Embryonic facial prominence (tissue), 1 donor: ENCODE data around the gene IFNGR2.
"Not testable (repeated sequence)": the region's sequence is repeated elsewhere in the genome, so short reads cannot be mapped to it uniquely, and the experiment has no call there.

Source experiments
- DNase-seq: peaks from one replicate; pipeline ENCODE4 v3.0.0-alpha.2; 2016; ENCODE audit errors: extremely low spot score

Gene IFNGR2

GRCh38 chr21:33403128-33403785 lies at the start of gene IFNGR2:
Gene IFNGR2 (plus strand): TSS chr21:33403413. CDS start chr21:33403544, 131 bp downstream.
- no peak for DNase-seq

- no peak for DNase-seq
Measured at GRCh38 chr21:33355355-33355754, 47.9 kb upstream of the IFNGR2 start.

- DNase-seq = no peak
Measured at GRCh38 chr21:33355996-33356395, 47.2 kb upstream of the IFNGR2 start.

- no peak for DNase-seq
Measured at GRCh38 chr21:33357177-33357576, 46.0 kb upstream of the IFNGR2 start.

- DNase-seq = no peak
Measured at GRCh38 chr21:33359446-33359845, 43.8 kb upstream of the IFNGR2 start.

- DNase-seq = no peak
Measured at GRCh38 chr21:33360281-33360680, 42.9 kb upstream of the IFNGR2 start.

- DNase-seq = no peak
Measured at GRCh38 chr21:33360881-33361602, 42.2 kb upstream of the IFNGR2 start.

GRCh38 chr21:33362044-33362555 lies 41.1 kb upstream of the IFNGR2 start:
- no peak for DNase-seq

GRCh38 chr21:33363911-33364609 lies 39.2 kb upstream of the IFNGR2 start:
- DNase-seq = not testable (repeated sequence)

GRCh38 chr21:33364830-33365229 lies 38.4 kb upstream of the IFNGR2 start:
- no peak for DNase-seq

- DNase-seq = no peak
Measured at GRCh38 chr21:33367309-33367973, 35.8 kb upstream of the IFNGR2 start.

- no peak for DNase-seq
Measured at GRCh38 chr21:33368124-33368523, 35.1 kb upstream of the IFNGR2 start.

- no peak for DNase-seq
Measured at GRCh38 chr21:33368576-33368975, 34.6 kb upstream of the IFNGR2 start.

GRCh38 chr21:33369586-33369985 lies 33.6 kb upstream of the IFNGR2 start:
- no peak for DNase-seq

- DNase-seq = no peak
Measured at GRCh38 chr21:33370305-33370704, 32.9 kb upstream of the IFNGR2 start.

- DNase-seq = no peak
Measured at GRCh38 chr21:33371366-33371765, 31.8 kb upstream of the IFNGR2 start.

- no peak for DNase-seq
Measured at GRCh38 chr21:33372582-33372981, 30.6 kb upstream of the IFNGR2 start.

- no peak for DNase-seq
Measured at GRCh38 chr21:33373451-33373850, 29.8 kb upstream of the IFNGR2 start.

- no peak for DNase-seq
Measured at GRCh38 chr21:33374080-33374449, 29.1 kb upstream of the IFNGR2 start.

- DNase-seq = no peak
Measured at GRCh38 chr21:33374450-33375096, 28.6 kb upstream of the IFNGR2 start.

- DNase-seq = no peak
Measured at GRCh38 chr21:33375101-33375644, 28.0 kb upstream of the IFNGR2 start.
